Upper lobe of left lung (tissue), 4 donors: ENCODE results near the gene SLC29A1.

Experiments used
- CTCF ChIP-seq, 6 experiments: fragments of 450-650 bp in 4 of 6; fragments of 200-600 bp in 2 of 6; sonication (generic) in 2 of 6; IDR thresholded peaks; one replicate each; pipeline ENCODE4 v1.5.1; 2016 to 2019; ENCODE audit warnings: antibody characterized with exemption in 6 of 6
- POLR2A ChIP-seq, 4 donors: fragments of 450-650 bp; IDR thresholded peaks; one replicate each; pipeline ENCODE4 v1.5.1; 2016 to 2017; ENCODE audit warnings: antibody characterized with exemption in 4 of 4, mild to moderate bottlenecking in 2 of 4

GRCh38 chr6:44226368-44227147 is 3.2 kb downstream of the SLC29A1 start:
- TF ChIP-seq CTCF (IDR thresholded peaks at IDR 0.05) (no peak), POLR2A (IDR thresholded peaks at IDR 0.05) (no peak)
